Choroid plexus epithelial cell (primary cell): Measurements from ENCODE around the gene TMEM132D.
A peak's percentile ranks its signal among the peaks of the same experiment; 100 is the strongest.

Experiments used
- DNase-seq: peaks from one replicate; pipeline ENCODE4 v3.0.0-alpha.2; 2010; ENCODE audit warnings: low read depth
- H3K4me3 ChIP-seq: 2 replicates; pipeline ENCODE4 v1.5.1; 2011; ENCODE audit warnings: low read depth, mild to moderate bottlenecking, control low read depth, low read length, moderate library complexity
- TF ChIP-seq, protein P1 (sequence below): conservative IDR thresholded peaks from 2 replicates; pipeline ENCODE4 v1.5.1; 2011; ENCODE audit warnings: low read depth, mild to moderate bottlenecking, control low read depth, inconsistent platforms, low read length, moderate library complexity

TMEM132D gene

DNA sequence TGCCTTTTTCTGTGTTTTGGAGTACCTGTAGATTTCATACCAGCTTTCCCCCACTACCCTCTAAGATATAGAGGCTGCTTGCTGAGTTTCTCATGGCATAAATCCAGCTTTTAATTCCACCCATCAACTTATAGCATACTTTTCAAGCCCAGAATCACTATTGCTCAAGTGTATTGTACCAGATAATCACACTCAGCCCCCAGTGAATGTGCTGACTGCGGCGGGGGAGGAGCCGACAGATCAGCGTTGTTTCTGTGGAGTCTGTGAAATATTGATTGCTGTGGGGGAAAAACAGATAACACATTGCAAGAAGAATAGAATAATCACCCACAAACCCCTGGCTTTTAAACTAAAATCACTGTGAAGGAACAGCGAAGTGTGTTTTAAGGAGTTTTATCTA is 296.1 kb downstream of the TMEM132D start:
- TF ChIP-seq, protein P1, sequence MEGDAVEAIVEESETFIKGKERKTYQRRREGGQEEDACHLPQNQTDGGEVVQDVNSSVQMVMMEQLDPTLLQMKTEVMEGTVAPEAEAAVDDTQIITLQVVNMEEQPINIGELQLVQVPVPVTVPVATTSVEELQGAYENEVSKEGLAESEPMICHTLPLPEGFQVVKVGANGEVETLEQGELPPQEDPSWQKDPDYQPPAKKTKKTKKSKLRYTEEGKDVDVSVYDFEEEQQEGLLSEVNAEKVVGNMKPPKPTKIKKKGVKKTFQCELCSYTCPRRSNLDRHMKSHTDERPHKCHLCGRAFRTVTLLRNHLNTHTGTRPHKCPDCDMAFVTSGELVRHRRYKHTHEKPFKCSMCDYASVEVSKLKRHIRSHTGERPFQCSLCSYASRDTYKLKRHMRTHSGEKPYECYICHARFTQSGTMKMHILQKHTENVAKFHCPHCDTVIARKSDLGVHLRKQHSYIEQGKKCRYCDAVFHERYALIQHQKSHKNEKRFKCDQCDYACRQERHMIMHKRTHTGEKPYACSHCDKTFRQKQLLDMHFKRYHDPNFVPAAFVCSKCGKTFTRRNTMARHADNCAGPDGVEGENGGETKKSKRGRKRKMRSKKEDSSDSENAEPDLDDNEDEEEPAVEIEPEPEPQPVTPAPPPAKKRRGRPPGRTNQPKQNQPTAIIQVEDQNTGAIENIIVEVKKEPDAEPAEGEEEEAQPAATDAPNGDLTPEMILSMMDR, result no peak
- no peak overlapping the region for H3K4me3 ChIP-seq
- no peak for DNase-seq

DNA sequence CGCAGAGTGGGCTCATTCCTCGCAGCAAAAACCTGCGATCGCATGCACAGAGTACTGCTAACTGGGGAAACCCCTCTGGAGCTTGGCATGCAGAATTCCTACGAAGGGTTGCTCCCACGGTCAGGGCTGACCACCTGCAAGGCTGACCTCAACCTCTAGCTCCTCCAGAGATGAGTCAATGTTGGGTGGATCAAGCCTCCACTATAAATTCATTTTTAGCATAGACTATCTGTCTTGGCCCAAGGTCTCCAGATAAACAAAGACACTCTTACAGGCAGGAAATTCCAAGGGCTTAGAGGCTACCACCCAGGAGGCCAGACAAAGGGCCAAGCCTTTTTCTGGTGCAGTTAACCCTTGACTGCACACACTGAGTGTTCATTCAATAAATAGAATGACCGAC is 296.5 kb downstream of the TMEM132D start:
- TF ChIP-seq, protein P1, result no peak
- DNase-seq, result peak; percentile 92
- H3K4me3 ChIP-seq, result no peak overlapping the region

DNA sequence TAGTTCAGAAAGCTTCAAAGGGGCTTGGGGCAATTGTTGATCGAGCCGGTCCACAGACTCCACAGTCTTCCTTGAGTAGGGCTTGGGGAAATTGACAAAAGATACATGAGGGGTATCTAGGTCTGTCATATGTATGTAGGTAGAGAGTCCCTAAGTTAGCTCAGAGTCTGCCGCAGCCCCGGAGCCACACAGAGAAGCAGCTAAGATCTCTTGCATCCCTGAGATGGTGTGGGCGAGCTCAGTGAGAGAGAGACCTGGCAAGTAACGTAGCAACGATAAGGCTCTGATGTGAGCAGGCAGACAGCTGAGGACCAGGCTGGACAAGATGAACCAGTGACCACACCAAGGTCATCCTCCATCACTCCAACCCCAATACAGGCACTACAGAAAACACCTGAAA is 297.6 kb downstream of the TMEM132D start:
- TF ChIP-seq, protein P1, result no peak
- DNase-seq, result peak; percentile 8

DNA sequence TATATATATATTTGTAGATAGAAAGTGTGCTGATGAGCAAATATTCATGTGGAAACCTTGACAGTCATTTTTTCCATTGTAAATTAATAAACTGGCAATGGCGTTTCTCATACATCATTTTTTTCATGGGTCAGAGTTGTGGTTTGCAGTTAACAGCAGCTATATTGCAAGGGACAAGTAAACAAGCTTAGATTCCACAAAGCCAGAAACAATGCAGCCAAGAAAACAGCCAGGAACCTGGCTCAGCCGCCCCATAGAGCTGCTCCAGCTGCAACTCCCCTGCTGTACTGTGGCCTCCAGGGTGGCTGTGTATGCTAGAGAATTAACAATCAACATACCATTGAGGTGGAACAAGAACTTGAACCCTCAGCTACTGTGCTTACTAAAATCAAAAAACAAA is 298.2 kb downstream of the TMEM132D start:
- DNase-seq, result peak; percentile 87
- TF ChIP-seq, protein P1, result no peak
- H3K4me3 ChIP-seq, result no peak overlapping the region

More for the DNA sequence above, 297.6 kb downstream of the TMEM132D start:
- no peak overlapping the region for H3K4me3 ChIP-seq

DNA sequence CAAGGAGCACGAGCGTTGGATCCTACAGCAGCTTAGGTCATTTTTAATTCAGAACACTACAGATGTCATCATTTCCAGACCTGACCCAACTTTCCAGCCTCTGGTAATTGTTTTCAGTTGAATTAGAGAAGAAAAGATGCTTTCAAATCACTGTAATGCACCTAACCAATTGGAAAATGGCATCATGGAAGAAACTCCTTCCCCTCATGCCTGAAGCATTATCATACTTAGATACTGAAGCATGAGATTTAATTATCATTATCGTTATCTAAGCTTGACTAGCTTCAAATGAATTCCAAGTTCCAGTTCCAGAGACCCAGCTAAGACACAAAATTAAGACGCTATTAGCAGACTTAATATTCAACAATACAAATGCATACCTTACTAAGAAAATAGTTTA is 299.3 kb downstream of the TMEM132D start:
- H3K4me3 ChIP-seq, result no peak overlapping the region
- DNase-seq, result no peak
- TF ChIP-seq, protein P1, result no peak

DNA sequence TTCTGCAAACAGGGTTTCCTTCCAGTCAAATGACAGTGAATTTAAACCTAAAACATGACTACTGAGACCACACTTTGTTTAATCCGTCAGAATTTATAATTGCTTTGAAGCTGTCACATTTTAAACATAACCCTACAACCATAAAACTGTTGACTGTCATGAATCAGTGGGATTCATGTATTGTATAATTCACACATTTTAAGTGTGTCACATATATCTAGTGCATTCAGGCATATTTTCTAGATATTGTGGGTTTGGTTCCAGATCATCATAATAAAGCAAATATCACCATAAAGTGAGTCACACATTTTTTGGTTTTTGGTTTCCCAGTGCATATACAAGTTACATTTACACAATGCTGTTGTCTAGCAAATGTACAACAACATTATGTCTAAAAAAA is 304.4 kb downstream of the TMEM132D start:
- DNase-seq, result no peak
- TF ChIP-seq, protein P1, result no peak
- H3K4me3 ChIP-seq, result no peak overlapping the region

DNA sequence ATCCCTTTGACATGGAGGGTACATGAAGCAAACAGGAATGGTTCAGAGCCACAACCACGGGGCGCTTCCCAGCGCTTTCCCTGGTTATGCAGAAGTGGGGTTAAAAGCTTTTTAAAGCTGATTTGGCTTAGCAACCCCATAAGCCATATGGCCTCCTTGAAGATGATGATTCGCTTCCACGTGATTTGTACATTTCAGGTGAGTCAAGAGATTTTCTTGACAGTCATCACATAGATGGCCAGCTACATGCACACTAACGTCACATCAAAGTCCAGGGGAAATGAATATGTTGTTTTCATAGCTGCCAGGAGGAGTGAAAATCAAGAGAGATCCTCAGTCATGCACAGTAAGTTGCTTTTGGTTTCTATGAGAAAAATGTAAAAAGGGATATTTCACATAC is 309.7 kb downstream of the TMEM132D start:
- no peak for DNase-seq
- TF ChIP-seq, protein P1, result no peak
- no peak overlapping the region for H3K4me3 ChIP-seq
